Stimulated activated CD4-positive, alpha-beta T cell treated with anti-CD3 and anti-CD28 coated beads, TNF-alpha, amount 100 ng/mL, for 4 hours (primary cell): ENCODE data around the gene SIRT2.

Source experiments
- DNase-seq, 3 experiments: peaks; one replicate each; pipeline ENCODE4 v3.0.0-alpha.2; 2020; ENCODE audit warnings: low read depth in 3 of 3

Gene SIRT2

GRCh38 chr19:38845374-38846024 lies 53.9 kb downstream of the SIRT2 start:
- no peak for DNase-seq

- DNase-seq = no peak
Observed at GRCh38 chr19:38844093-38844686, 55.2 kb downstream of the SIRT2 start.

- DNase-seq = no peak
Observed at GRCh38 chr19:38843175-38843758, 56.2 kb downstream of the SIRT2 start.

GRCh38 chr19:38842439-38843174 lies 56.8 kb downstream of the SIRT2 start:
- peak in 2 of 3 experiments; percentile 24 to 41 for DNase-seq

- no peak for DNase-seq
Observed at GRCh38 chr19:38841787-38842438, 57.5 kb downstream of the SIRT2 start.

GRCh38 chr19:38841180-38841766 lies 58.1 kb downstream of the SIRT2 start:
- no peak for DNase-seq

- no peak for DNase-seq
Observed at GRCh38 chr19:38840583-38840968, 58.8 kb downstream of the SIRT2 start.

- no peak for DNase-seq
Observed at GRCh38 chr19:38839816-38840582, 59.4 kb downstream of the SIRT2 start.

- no peak for DNase-seq
Observed at GRCh38 chr19:38838986-38839761, 60.2 kb downstream of the SIRT2 start.

- peak in 2 of 3 experiments; percentile 44 to 53 for DNase-seq
Observed at GRCh38 chr19:38838208-38838985, 61.0 kb downstream of the SIRT2 start.

GRCh38 chr19:38837656-38838121 lies 61.7 kb downstream of the SIRT2 start:
- DNase-seq = no peak

GRCh38 chr19:38836983-38837626 lies 62.3 kb downstream of the SIRT2 start:
- no peak for DNase-seq

GRCh38 chr19:38836159-38836982 lies 63.0 kb downstream of the SIRT2 start:
- no peak for DNase-seq

- DNase-seq = no peak
Observed at GRCh38 chr19:38834590-38834989, 64.8 kb downstream of the SIRT2 start.

- no peak for DNase-seq
Observed at GRCh38 chr19:38834104-38834490, 65.3 kb downstream of the SIRT2 start.

GRCh38 chr19:38833092-38833425 lies 66.4 kb downstream of the SIRT2 start:
- DNase-seq = no peak

- DNase-seq = no peak
Observed at GRCh38 chr19:38831142-38831605, 68.2 kb downstream of the SIRT2 start.
